Cardiac fibroblast (primary cell): ENCODE data around the gene CCDC43.
A peak's percentile ranks its signal among the peaks of the same experiment; 100 is the strongest.

Experiments
- DNase-seq, 2 donors: peaks; one replicate each; pipeline versions ENCODE4 v3.0.0 to v3.0.0-alpha.2; 2010; ENCODE audit warnings: low read depth in 2 of 2
- H3K4me3 ChIP-seq, 2 donors: replicated peaks in 1 of 2; 1 replicate in 1 of 2; 2 replicates in 1 of 2; pipeline ENCODE4 v1.5.1; 2011; ENCODE audit warnings: low read depth in 2 of 2, low read length in 2 of 2, mild to moderate bottlenecking in 2 of 2, moderate library complexity in 1 of 2
- TF ChIP-seq, protein P1 (sequence below): IDR thresholded peaks from one replicate; pipeline ENCODE4 v1.5.1; 2011; ENCODE audit warnings: low read depth, mild to moderate bottlenecking, low read length, inconsistent platforms

Gene CCDC43

DNA sequence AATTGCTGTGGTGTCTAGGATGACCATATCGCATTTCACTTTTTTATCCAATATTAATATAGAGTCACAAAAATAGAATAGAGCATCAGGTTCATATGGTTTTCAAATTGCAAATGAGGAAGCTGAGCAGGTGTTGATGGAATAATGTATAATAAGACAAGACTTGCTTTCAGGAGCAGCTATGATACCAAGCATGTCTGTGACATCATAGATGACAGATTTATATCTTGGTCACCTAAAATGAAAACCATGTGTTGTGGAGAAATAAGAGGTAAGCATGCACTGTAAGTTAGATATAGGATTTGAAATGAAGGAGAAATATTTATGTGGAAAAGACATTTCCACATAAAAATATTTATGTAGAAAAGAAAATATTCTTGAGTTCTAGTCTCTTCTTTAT is 24.7 kb downstream of the CCDC43 start:
- no peak for DNase-seq
- no peak overlapping the region for H3K4me3 ChIP-seq
- TF ChIP-seq, protein P1, sequence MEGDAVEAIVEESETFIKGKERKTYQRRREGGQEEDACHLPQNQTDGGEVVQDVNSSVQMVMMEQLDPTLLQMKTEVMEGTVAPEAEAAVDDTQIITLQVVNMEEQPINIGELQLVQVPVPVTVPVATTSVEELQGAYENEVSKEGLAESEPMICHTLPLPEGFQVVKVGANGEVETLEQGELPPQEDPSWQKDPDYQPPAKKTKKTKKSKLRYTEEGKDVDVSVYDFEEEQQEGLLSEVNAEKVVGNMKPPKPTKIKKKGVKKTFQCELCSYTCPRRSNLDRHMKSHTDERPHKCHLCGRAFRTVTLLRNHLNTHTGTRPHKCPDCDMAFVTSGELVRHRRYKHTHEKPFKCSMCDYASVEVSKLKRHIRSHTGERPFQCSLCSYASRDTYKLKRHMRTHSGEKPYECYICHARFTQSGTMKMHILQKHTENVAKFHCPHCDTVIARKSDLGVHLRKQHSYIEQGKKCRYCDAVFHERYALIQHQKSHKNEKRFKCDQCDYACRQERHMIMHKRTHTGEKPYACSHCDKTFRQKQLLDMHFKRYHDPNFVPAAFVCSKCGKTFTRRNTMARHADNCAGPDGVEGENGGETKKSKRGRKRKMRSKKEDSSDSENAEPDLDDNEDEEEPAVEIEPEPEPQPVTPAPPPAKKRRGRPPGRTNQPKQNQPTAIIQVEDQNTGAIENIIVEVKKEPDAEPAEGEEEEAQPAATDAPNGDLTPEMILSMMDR, result no peak

DNA sequence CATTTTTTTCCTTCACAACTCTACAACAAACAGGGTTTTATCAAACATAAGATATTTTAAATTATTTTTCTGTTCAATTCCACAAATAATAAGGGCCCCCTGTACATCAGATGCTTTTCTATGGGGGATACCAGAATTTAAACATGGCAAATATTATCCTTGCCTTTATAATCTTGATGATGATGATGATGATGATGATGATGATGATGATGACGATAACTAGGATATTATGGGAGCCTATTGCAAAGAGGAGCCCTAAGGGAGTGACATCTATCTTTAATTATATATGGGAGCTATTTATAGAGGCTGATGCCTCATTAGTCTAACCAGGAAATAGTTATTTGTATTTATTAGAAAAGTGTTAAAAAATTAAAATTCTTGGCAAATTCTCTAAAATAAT is 26.5 kb downstream of the CCDC43 start:
- no peak for DNase-seq
- no peak overlapping the region for H3K4me3 ChIP-seq
- TF ChIP-seq, protein P1, result no peak

DNA sequence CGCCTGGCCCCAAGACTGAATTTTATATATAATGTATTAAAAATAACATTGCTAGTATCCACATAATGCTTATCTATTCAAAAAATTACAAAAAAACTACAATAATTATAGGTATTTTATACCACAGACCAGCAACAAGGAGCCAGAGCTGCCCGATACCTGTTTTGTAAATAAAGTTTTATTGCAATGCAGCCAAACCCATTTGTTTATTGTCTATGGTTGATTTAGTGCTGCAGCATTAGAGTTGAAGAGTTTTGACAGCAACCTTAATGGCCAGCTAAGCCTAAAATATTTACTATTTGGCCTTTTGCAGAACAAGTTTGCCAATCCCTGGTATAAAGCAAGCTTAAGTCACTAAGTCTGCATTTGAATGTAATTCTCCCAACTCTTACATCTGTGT is 27.7 kb downstream of the CCDC43 start:
- no peak overlapping the region for H3K4me3 ChIP-seq
- no peak for DNase-seq
- TF ChIP-seq, protein P1, result no peak

DNA sequence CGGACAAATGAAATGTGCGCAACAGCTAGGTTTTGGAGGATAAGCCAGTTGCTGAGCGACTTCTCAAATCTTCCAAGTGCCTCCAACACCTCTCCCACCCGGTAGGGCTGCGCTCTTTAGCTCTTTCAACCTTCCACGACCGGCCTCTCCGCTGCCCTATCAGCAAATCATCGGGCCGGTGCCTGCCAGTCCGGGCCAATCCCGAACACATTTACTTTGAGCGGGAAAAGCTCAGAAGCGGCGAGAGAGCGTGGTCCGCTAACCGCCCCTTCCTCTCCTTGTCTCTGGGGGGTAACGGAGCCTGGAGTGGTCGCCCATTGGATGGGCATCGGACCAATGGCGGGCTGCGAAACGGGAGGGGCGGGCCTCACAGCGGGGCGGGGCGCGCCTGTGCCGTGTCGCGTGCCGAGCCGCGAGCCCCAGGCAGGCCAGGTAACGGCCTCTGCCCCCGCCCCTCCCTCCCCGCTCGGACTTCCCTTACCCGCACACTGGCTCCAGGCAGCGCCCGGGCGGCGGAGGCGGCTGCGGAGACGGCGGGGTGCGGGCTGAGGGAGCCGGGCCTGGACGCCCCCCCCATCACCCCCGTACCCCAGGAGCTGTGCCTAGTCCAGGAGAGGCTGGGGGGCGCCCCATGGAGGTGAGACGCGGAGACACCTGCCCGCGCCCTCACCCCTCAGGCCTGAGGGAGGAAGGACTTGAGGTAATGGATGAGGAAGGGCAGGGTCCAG is 33.4 kb downstream of the CCDC43 start, which contains the start of gene MEIOC:
MEIOC (plus strand) TSS at position 486 of the 728 bp plus-strand sequence; CDS start at position 632, 146 bp downstream.
- H3K4me3 ChIP-seq, result no peak within 1 kb of the TSS
- peak in 1 of 2 donors; percentile 5 for DNase-seq
- TF ChIP-seq, protein P1, result no peak

DNA sequence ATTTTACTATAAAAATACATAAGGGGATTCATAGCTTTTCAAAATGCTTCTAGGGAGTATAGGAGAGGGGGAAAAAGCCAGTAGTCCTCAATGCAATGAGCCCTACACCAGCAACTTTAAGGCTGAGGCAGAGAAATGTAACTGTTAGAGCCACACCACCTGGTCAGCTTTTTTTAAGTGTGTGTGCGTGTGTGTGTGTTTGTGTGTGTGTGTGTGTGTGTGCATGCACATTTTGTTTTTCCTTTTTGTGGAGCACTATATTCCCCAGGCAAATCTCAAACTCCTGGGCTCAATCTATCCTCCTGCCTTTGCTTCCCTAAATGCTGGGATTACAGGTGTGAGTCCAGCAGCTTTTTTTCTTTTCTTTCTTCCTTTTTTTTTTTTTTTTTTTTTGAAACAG is 35.6 kb downstream of the CCDC43 start:
- TF ChIP-seq, protein P1, result no peak
- no peak overlapping the region for H3K4me3 ChIP-seq
- no peak for DNase-seq

DNA sequence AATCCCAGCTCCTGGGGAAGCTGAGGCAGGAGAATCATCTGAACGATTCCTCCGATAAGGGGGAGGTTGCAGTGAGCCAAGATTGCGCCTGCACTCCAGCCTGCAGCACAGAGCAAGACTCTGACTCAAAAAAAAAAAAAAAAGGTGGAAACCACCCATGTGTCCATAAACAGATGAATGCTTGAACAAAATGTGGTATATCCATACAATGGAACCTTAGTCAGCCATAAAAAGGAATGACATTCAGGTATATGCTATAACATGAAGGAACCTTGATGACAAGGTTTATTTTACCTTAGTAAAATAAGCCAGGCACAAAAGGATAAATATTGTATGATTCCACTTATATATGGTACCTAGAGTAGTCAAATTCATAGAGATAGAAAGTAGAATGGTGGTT is 36.2 kb downstream of the CCDC43 start:
- no peak for DNase-seq
- no peak overlapping the region for H3K4me3 ChIP-seq
- TF ChIP-seq, protein P1, result no peak

DNA sequence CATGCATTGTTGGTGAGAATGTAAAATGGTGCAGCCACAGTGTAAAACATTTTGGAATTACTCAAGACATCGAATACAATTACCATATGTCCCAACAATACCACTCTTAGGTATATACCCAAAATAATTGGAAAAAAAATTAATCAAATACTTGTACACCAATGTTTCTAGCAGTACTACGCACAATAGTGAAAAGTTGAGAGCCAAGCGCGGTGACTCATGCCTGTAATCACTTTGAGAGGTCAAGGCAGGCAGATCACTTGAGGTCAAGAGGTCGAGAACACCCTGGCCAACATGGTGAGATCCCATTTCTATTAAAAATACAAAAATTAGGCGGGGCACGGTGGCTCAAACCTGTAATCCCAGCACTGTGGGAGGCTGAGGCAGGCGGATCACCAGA is 36.8 kb downstream of the CCDC43 start:
- H3K4me3 ChIP-seq, result no peak overlapping the region
- no peak for DNase-seq
- TF ChIP-seq, protein P1, result no peak
